ENCODE measurements around the gene NSG1.

Gene NSG1

GRCh38 chr4:4396628-4397440, 9.9 kb downstream of the NSG1 start:
- DNase-seq, result no peak

GRCh38 chr4:4397441-4397819, 10.5 kb downstream of the NSG1 start:
- no peak for DNase-seq

GRCh38 chr4:4398430-4398829, 11.5 kb downstream of the NSG1 start:
- no peak for DNase-seq

- DNase-seq, result no peak
These were observed 14.1 kb downstream of the NSG1 start for GRCh38 chr4:4401036-4401435.

GRCh38 chr4:4402966-4403365, 16.1 kb downstream of the NSG1 start:
- DNase-seq, result no peak

GRCh38 chr4:4405358-4405962, 18.6 kb downstream of the NSG1 start:
- no peak for DNase-seq

GRCh38 chr4:4406455-4407298, 19.8 kb downstream of the NSG1 start:
- DNase-seq, result no peak

GRCh38 chr4:4407299-4408131, 20.6 kb downstream of the NSG1 start:
- no peak for DNase-seq

GRCh38 chr4:4408132-4408523, 21.2 kb downstream of the NSG1 start:
- no peak for DNase-seq

- DNase-seq, result no peak
These were observed 21.9 kb downstream of the NSG1 start for GRCh38 chr4:4408576-4409335.

- no peak for DNase-seq
These were observed 22.7 kb downstream of the NSG1 start for GRCh38 chr4:4409416-4410115.

GRCh38 chr4:4410271-4410670, 23.4 kb downstream of the NSG1 start:
- DNase-seq, result no peak

- no peak for DNase-seq
These were observed 25.0 kb downstream of the NSG1 start for GRCh38 chr4:4411906-4412305.

- no peak for DNase-seq
These were observed 25.9 kb downstream of the NSG1 start for GRCh38 chr4:4412641-4413372.

- DNase-seq, result no peak
These were observed 26.4 kb downstream of the NSG1 start for GRCh38 chr4:4413373-4413725.

GRCh38 chr4:4413806-4414205, 26.9 kb downstream of the NSG1 start:
- no peak for DNase-seq

- DNase-seq, result no peak
These were observed 28.4 kb downstream of the NSG1 start for GRCh38 chr4:4415107-4415805.

GRCh38 chr4:4415806-4416805, 29.2 kb downstream of the NSG1 start:
- no peak for DNase-seq

GRCh38 chr4:4416981-4417380, 30.1 kb downstream of the NSG1 start:
- no peak for DNase-seq

Data from DMS 273 treated with DMSO at 0.1 percent for 48 hours (cell line).